Stimulated activated CD8-positive, alpha-beta memory T cell treated with anti-CD3 and anti-CD28 coated beads, Interleukin-12 subunit alpha, Interleukin-12 subunit beta, amount 100 ng/mL, for 1 hour (primary cell): Measurements from ENCODE around the gene CELF1.

Experiments used
- DNase-seq: peaks from one replicate; pipeline ENCODE4 v3.0.0-alpha.2; 2020; ENCODE audit warnings: low read depth

Gene CELF1

GRCh38 chr11:47447906-47448305, 105.0 kb downstream of the CELF1 start:
- DNase-seq, result no peak

GRCh38 chr11:47446833-47447232, 106.1 kb downstream of the CELF1 start:
- DNase-seq, result no peak

GRCh38 chr11:47445840-47446239, 107.1 kb downstream of the CELF1 start:
- no peak for DNase-seq

GRCh38 chr11:47443817-47444216, 109.1 kb downstream of the CELF1 start:
- DNase-seq, result no peak

GRCh38 chr11:47443028-47443700, 109.8 kb downstream of the CELF1 start:
- DNase-seq, result no peak

GRCh38 chr11:47442514-47442913, 110.4 kb downstream of the CELF1 start:
- no peak for DNase-seq

- no peak for DNase-seq
Observed at GRCh38 chr11:47441421-47441820, 111.5 kb downstream of the CELF1 start.

GRCh38 chr11:47440054-47440476, 112.9 kb downstream of the CELF1 start:
- no peak for DNase-seq

- no peak for DNase-seq
Observed at GRCh38 chr11:47438721-47439120, 114.2 kb downstream of the CELF1 start.

- no peak for DNase-seq
Observed at GRCh38 chr11:47437746-47438418, 115.0 kb downstream of the CELF1 start.

GRCh38 chr11:47437218-47437745, 115.7 kb downstream of the CELF1 start:
- no peak for DNase-seq

GRCh38 chr11:47436726-47437125, 116.2 kb downstream of the CELF1 start:
- DNase-seq, result no peak

- no peak for DNase-seq
Observed at GRCh38 chr11:47435687-47436086, 117.2 kb downstream of the CELF1 start.

- no peak for DNase-seq
Observed at GRCh38 chr11:47434011-47434786, 118.7 kb downstream of the CELF1 start.

- DNase-seq, result no peak
Observed at GRCh38 chr11:47433157-47433556, 119.8 kb downstream of the CELF1 start.

GRCh38 chr11:47431356-47432083, 121.4 kb downstream of the CELF1 start:
- no peak for DNase-seq

GRCh38 chr11:47430524-47430923, 122.4 kb downstream of the CELF1 start:
- DNase-seq, result no peak

GRCh38 chr11:47426062-47426956, 126.6 kb downstream of the CELF1 start, which contains the start of gene PSMC3:
Gene PSMC3 (minus strand): TSS chr11:47426439. CDS start chr11:47426279, 160 bp downstream.
- peak; percentile 97 for DNase-seq

GRCh38 chr11:47425611-47426010, 127.3 kb downstream of the CELF1 start:
- DNase-seq, result no peak

- DNase-seq, result no peak
Observed at GRCh38 chr11:47418454-47419259, 134.3 kb downstream of the CELF1 start.
